Suprapubic skin (tissue), 3 donors: ENCODE data around the gene DNAJC18.

ENCODE experiments used
- EP300 ChIP-seq: sonication (generic); formaldehyde crosslinking; IDR thresholded peaks from one replicate; pipeline ENCODE4 v1.6.1; 2017; ENCODE audit warnings: antibody characterized with exemption
- POLR2A ChIP-seq, 2 donors: fragments of 450-650 bp; IDR thresholded peaks; one replicate each; pipeline ENCODE4 v1.6.1; 2017; ENCODE audit warnings: antibody characterized with exemption in 2 of 2, mild to moderate bottlenecking in 2 of 2, moderate library complexity in 2 of 2
- TF ChIP-seq, protein P1 (sequence below), 2 donors: fragments of 200-600 bp in 1 of 2; fragments of 450-650 bp in 1 of 2; sonication (generic) in 1 of 2; IDR thresholded peaks; one replicate each; pipeline ENCODE4 v1.5.1; 2016 to 2019; ENCODE audit warnings: antibody characterized with exemption in 2 of 2, mild to moderate bottlenecking in 1 of 2, moderate library complexity in 1 of 2

DNA sequence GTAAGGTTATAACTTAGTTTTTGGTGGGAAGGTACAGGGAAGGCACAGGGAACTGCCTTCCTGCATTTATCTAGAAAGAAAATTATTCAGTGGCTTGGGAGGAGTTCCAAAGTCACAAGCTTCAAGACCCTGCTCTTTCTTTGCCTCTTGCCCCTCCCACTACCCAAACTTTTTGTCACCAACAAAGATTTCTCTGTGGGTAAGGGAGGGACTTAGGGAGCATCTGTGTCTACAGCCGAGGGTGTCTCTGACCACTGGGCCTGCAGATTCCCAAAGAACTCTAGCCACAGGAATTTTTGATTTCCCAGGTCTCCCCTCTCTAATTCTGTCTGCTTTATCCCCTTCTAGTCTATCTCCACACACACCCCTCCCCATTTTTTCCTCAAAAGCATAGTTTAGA is 21.1 kb upstream of the DNAJC18 start:
- TF ChIP-seq EP300 = no peak
- no peak for TF ChIP-seq POLR2A (IDR thresholded peaks at IDR 0.05)
- TF ChIP-seq, protein P1, sequence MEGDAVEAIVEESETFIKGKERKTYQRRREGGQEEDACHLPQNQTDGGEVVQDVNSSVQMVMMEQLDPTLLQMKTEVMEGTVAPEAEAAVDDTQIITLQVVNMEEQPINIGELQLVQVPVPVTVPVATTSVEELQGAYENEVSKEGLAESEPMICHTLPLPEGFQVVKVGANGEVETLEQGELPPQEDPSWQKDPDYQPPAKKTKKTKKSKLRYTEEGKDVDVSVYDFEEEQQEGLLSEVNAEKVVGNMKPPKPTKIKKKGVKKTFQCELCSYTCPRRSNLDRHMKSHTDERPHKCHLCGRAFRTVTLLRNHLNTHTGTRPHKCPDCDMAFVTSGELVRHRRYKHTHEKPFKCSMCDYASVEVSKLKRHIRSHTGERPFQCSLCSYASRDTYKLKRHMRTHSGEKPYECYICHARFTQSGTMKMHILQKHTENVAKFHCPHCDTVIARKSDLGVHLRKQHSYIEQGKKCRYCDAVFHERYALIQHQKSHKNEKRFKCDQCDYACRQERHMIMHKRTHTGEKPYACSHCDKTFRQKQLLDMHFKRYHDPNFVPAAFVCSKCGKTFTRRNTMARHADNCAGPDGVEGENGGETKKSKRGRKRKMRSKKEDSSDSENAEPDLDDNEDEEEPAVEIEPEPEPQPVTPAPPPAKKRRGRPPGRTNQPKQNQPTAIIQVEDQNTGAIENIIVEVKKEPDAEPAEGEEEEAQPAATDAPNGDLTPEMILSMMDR (IDR thresholded peaks at IDR 0.05) = no peak
